Loucy (cell line): ENCODE results near the gene SLF2.

Source experiments
- CTCF ChIP-seq: fragments of 200-600 bp; sonication (generic); conservative IDR thresholded peaks from 2 replicates; pipeline ENCODE4 v1.5.1; 2014; ENCODE audit warnings: mild to moderate bottlenecking, antibody characterized with exemption, low read length
- EZH2phosphoT487 ChIP-seq: fragments of 200-600 bp; IDR thresholded peaks from 2 replicates; pipeline ENCODE4 v1.6.1; 2018; ENCODE audit warnings: antibody characterized with exemption, mild to moderate bottlenecking, moderate library complexity, borderline replicate concordance

GRCh38 chr10:100995181-100995580, 82.4 kb downstream of the SLF2 start:
- TF ChIP-seq EZH2phosphoT487 = no peak
- TF ChIP-seq CTCF = no peak
